GM19324 (cell line): Measurements from ENCODE around the gene PPP1R12B.
"Not testable (repeated sequence)": the region's sequence is repeated elsewhere in the genome, so short reads cannot be mapped to it uniquely, and the experiment has no call there.

ENCODE experiments used
- ATAC-seq: cut with Tn5 transposase; IDR thresholded peaks from one replicate; pipeline ENCODE4 v1.9.1; 2021; ENCODE audit warnings: mild to moderate bottlenecking, moderate library complexity; ENCODE audit not compliant: unreplicated experiment, low FRiP score

PPP1R12B gene

DNA sequence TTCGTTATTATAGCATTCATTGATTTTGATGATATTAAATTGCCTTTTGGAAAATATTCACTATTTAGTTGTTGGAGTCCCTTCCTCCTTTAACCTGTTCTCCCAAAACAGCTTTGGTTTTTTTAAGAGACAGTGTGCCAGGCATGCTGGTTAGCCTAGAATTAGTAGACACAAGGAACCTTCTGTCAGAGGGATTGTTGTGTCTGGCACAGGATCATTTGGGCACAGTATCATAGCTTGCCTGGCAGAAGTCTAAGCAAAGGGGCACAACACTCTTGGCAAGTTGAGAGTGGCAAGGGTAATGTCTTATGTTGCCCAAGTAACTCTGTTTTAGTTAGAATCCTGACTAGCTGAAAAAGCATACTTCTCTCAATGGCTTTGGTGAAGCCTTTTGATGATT is 49.9 kb downstream of the PPP1R12B start:
- not testable (repeated sequence) for ATAC-seq

DNA sequence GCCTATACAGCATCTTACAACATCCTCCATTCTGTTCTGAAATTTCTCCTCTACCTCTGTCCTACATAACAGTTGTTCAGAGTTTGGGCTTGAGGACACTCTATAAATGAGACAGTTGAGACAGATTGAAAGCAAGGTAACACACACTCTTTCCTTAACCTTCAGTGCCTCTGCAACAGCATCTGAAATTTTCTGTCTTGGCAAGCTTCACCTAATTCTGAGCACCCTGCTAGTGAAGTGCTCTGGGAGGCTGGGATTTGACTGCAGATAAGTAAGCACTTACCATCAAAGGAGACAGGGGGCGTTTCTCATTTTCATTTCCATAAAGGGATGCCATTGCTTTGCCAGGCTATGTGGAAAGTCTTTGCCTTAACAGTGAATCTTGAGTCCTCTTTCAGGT is 53.3 kb downstream of the PPP1R12B start:
- not testable (repeated sequence) for ATAC-seq

DNA sequence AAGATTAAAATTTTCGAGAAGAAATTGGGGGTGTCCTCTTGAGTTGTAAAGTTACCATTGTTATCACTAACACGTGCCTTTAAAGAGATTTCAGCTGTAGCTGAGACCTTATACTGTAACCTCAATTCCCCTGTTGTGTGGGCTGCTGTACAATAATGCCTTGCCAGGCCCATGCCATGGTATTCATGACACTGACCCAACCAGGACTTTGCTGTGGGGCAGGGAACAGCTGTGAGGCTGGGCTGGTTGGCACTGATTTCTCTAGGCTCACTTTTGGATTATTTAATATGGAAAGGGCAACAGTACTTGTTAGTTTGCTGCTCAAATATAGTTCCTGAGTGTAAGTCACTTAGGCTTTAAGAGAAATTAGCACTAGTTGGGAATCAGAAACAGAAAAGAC is 54.9 kb downstream of the PPP1R12B start:
- ATAC-seq = not testable (repeated sequence)

DNA sequence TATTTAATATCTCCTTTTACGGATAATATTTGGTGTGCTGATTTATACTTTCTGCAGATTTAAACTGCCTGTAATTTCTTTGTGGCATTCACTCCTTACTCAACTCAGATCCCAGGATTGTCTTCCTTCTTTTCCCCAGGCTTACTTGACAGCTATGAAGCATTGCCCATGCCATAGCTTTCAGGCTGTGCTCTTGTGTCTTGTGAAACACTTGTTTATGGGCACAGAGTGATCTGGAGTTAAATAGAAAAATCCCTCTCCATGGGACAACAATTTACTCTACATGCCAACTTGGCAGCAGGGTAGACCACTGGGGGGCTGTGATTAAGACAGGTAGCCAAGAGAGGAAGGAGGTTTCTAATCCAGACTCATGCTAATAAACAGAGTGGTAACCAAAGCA is 57.4 kb downstream of the PPP1R12B start:
- ATAC-seq = no peak

DNA sequence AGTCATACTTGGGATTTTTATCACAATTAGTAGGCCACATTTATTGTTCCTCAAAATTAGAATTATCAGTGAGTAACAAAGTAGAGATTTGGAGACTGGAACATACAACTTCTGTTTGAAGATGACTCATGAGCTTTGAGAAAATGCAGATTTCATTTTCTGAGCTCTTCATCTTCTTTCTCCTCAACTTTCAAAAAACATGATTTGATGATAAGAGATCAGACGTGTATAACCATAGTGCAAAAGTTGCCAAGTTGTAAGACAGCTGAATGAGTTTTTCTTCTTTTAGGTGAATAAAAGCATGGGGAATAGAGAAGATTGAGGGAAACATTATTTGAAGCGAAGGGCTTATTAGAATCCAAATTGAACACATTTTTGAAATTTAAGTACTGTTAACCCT is 58.4 kb downstream of the PPP1R12B start:
- ATAC-seq = not testable (repeated sequence)

DNA sequence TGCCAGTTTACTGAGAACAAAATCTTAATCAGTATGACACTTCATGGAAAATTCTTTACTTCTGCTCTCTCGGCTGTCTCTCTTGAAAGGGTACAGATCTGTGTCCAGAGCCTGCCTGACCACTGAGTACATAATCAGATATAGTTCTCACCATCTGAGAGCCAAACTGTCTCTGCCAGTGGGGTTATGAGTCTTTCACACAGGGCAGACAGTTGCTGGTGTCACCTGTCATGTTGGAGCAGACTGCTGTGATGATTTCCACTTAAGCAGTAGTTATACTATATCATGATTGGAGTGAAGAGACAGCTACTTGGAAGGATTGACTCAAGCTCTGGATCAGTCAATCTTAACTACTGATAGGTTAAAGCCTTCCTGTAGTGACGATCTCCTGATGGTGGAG is 58.9 kb downstream of the PPP1R12B start:
- not testable (repeated sequence) for ATAC-seq

DNA sequence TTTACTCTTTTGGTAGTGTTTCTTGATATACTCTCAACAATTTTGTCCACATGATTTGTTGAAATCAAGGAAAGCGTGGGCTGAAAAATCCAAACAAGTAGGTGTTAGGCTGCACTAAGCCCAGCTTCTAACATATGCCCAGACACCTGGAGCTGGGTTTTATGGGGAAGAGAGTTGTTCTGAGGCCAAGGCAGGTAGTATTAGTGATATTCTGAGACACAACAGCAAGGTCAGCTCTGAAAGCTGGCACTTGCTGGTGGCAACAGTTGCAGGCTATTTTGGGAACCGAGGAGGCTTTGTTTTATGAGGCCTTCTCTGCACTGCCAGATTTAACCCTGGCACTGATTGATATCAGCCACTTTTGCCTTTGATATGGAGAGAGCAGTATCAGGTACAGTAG is 61.8 kb downstream of the PPP1R12B start:
- ATAC-seq = not testable (repeated sequence)

DNA sequence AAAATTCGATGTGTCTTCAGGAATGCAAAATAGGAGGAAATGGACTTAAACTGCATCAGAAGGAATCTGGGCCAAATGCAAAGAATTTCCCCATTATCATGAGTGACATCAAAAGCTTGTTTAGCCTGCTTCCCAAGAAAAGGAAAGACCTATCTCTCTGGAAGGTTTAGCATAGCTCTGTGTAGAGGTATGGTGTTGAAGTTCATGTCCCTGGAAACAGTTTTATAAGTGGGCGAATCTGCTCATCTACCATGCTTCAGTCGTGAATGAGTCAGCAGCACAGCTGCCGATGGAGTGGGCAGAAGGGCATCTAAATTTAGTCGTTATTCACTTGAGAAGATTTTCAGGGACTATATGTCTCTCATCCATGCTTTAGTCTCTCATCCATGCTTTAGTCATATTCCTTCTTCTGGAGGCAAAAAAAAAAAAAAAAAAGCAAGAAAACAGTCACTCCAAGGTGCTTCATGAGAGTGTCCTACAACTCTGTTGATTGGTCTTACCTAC is 62.4 kb downstream of the PPP1R12B start:
- not testable (repeated sequence) for ATAC-seq

DNA sequence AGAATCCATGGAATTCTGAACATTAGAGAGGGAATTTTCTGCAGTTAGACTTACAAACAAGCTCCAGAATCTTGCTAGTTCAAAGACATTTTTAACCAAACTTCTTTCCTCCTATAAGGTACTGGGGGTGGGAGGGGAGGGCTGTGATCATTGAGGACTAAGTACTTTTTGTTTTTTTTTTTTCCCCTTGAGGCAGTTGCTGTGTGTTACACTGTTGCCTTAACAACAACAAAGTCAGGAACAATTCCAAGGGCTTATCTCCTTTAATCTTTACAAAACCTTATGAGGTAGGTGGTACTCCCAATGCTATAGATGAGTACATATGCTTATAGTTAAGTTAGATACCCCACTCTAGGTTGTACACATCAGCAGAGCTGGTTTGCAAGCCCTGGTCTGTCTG is 62.9 kb downstream of the PPP1R12B start:
- no peak for ATAC-seq

DNA sequence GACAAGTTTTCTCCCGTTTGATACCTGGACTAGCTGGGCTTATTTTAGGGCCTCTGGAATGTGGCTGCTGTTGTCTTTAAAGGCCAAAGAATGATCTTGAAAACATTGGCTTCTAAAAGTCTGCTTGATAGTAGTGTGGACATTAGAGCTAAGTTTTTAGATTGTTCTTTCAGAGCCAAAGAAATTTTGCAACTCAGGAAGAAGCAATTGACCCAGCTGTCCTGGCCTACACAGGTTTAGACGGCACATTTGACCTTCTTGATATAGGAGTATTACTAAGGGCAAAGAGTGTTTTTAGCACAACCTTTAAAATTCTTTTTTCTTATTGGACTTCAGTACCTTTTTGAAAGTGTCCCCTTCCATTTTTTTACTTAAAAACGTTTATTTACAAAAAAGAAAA is 63.9 kb downstream of the PPP1R12B start:
- not testable (repeated sequence) for ATAC-seq

DNA sequence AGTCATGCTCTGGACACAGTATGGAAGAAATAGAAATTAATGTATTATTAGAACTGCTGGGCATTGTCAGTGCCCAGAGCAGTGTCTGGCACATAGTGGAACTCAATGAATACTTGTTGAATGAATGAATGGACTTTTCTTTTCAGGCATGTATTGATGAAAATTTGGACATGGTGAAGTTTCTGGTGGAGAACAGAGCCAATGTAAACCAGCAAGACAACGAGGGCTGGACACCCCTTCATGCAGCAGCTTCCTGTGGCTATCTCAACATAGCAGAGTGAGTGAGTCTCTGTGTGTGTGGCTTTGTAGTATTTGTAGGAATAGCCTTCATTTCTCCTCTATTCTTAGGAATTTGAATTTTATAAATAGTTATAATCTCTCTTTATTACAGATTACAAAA is 68.1 kb downstream of the PPP1R12B start:
- ATAC-seq = no peak

DNA sequence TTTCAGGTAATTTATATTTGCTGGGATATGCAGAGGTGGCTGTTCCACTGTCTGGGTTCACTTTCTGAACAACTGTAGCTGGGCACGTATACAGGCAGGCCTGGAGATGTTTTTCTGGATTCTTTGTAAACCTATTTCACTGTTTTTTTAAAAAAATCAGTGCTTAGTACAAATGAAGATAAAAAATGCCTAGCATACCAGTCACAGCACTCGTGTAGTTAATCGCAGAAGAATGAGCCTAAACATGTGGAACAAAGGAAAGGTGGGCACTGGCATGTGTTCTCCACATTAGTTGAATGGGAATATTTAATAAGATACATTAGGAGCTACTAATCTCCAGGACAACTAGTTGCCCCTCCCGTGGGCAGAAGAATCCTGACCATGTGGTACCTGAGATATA is 68.6 kb downstream of the PPP1R12B start:
- not testable (repeated sequence) for ATAC-seq

DNA sequence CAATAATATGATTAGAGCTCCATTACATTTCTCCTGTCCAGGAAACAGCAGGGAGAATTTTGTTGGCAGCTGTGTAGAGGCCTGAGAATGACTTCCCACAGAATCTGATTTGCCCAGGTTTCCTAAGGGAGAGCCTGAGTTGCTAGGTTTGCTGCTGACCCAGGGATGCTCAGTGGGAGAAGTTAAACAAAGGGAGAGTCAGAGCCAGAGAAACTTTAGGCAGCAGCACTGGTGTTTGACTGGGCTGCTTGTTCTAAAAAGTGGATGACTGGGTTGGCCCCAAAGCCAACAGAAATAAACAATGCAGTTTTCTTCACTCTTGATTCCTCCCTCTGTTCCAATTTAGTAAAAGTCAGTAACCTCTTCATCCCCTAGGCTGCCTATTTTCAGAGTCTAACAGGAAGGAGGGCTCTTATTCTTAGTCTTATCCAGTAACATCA is 69.3 kb downstream of the PPP1R12B start:
- ATAC-seq = not testable (repeated sequence)

DNA sequence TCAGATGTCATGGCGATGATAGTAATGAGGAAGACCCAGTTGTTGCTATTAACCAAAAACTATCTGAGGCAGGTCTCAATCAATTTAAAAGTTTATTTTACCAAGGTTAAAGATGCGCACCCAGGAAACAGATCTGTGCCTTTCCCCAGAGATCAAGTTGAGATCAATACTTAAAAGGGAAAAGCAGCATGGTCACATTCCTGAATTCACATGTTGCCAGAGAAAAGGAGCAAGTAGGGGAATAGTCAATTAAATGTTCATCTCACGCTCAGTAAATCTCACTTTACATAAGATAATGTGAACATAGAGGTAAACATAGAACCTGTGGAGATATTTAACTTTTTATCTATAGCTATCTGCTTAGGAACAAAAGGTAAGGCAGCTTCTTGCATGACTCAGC is 71.2 kb downstream of the PPP1R12B start:
- not testable (repeated sequence) for ATAC-seq

DNA sequence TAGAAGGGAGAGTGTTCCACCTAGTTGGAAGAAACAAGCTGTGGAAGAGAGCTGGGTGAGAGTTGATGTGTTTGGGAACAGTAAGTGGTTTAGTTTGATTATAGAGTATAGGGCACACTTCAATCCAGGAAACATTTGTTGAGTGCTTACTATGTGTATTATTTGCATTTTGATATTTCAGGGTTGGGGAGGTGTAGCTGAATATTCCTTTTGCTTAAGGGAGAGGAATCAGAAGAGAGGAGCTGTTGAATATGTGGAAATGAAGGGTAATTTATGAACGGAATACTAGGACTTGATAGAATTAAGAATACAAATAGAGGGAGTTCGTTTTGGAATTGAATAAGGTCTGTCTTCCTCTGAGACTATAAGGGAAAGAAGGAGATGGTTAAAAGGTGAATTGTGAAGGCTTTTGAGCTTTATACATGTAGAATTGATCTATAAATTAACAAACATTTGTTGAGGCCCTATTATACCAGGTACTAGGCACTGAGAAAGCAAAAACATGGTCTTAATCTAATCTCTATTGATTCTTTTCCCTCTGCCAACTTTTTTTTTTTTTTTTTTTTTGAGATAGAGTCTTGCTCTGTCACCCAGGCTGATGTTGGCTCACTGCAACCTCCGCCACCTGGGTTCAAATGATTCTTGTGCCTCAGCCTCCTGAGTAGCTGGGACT is 72.1 kb downstream of the PPP1R12B start:
- ATAC-seq = not testable (repeated sequence)

DNA sequence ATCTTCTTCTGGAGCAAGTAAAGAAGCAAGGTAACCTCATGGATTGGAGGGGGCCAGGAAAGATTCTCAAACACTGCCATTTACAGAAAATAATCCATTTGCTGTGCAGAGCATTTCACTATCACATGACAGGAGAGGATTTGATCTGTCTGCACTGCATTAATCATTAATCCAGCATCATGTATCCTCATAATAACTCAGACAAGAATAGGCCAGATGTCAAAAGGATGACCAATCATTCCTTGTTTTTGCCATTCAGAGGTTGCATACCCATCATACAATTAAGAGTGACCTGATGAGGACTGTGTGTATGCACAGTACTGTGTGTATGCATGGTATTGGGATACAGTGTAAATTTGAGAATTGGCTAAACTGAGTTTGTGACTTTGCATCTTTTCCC is 74.2 kb downstream of the PPP1R12B start:
- ATAC-seq = not testable (repeated sequence)

DNA sequence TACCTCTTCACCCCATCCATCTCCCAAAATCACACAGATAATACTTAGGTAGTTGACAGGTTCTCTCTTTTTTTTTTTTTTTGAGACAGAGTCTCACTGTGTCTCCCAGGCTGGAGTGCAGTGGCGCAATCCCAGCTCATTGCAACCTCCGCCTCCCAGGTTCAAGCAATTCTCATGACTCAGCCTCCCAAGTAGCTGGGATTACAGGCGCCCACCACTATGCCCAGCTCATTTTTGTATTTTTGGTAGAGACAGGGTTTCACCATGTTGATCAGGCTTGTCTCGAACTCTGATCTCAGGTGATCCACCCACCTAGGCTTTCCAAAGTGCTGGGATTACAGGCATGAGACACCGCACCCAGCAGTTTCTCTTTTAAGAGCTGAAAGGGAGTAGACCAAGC is 75.8 kb downstream of the PPP1R12B start:
- not testable (repeated sequence) for ATAC-seq

DNA sequence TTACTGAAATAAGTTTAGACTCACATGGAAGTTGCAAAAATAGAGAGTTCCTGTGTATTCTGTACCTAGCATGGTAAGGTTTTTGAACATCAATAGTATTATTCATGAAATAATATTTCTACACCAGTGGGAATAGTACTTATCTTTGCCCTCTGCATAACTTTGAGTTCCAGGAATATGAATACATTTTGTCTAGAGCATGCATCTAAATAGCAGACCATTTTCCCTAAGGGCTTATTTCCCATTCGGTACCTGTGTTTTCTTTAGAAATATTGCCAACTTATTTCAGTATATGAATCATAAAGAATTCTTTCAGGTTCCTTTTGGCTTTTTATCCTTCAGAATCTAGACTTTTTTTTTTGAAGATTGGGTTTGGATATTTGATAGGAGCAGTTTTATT is 81.6 kb downstream of the PPP1R12B start:
- ATAC-seq = not testable (repeated sequence)

DNA sequence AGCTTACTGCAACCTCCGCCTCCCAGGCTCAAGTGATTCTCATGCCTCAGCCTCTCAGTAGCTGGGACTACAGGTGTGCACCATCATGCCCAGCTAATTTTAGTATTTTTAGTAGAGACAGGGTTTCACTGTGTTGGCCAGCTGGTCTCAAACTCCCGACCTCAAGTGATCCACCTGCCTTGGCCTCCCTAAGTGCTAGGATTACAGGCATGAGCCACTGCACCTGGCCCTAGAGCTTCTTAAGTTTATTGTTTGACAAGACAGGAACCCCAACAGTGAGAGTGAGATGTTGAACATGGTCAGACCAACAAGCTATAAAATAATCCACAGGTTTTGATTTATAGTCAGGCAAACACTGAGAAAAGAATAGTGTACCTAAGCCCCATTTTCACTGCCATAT is 83.8 kb downstream of the PPP1R12B start:
- ATAC-seq = not testable (repeated sequence)

DNA sequence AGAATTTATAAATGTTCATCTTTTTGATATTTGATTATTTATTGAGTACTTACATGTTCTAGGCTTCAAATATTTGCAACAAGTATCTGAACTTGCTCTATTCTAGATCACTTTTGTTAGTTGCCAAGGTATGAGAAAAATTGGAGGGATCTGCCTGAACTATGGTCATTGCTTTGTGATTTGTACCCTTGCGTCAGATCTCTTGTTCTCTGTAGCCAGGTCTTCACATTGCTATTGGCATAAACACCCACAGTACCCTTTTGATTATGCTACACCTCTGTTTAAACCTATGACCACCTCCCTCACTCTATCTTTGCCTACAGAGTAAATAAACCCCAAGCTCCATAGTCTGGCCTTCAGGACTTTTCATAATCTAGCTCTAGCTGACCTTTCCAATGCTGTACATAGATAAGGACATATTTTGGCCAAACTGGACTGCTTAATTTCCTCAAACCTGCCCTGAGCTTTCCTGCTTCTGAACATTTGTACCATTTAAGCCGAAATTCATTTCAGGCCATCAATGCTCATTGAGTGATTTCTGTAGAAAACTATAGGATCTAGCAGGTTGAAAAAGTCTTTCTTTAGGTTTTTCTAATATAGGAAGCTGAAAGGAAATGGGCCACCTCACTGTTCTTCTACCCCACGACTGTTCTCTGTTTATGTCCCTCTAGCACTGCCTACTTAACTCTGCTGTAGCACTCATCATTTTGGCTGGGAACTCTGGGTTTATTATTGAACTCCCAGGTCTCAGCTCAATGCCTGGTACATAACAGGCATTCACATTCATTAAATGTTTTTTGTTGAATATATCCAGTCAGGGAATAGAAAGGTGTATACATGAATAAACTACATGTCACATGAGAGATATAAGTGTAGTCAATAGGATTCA is 84.9 kb downstream of the PPP1R12B start:
- ATAC-seq = no peak

DNA sequence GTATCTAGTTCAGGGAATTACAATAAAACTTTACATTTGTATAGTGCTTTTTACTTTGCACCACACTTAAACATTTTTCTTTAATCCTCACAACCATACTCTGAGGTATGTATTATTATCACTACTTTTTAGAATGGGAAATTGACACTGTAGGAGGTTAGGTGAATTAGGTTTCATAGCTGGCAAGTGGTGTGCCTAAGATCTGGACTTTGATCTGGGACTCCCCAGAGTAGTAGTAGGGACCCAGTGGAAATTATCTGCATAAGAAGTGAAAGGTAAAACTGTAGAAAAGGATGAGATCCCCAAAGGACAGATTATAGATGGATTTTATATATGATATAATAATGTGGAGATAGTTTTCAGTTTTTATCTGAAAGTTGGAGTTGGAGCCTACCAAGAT is 85.6 kb downstream of the PPP1R12B start:
- no peak for ATAC-seq
